ENCODE data around the gene FCRL3. TPM values are rescaled to one million over a fixed set of nuclear protein-coding genes. Genes with fewer than 3 reads are reported as not detected.

FCRL3 gene
- total and polyA plus RNA-seq, 7 donors, result under 0.01 to 6.7 TPM; not detected in 5

DNA sequence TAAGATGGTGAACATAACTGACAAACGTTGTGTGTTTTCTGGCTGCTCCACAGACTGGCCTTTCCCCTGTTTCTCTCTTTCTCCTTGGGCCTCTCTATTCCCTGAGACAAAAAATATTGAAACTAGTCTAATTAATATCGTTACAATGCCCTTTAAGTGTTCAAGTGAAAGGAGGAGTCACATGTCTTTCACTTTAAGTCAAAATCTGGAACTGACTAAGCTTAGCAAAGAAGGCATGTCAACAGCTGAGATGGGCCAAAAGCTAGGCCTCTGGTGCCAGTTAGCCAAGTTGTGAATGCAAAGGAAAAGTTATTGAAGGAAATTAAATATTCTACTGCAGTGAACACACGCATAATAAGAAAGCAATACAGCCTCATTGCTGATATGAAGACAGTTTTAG lies 32.2 kb upstream of the FCRL3 start:
- no peak for TF ChIP-seq CTCF (IDR thresholded peaks at IDR 0.05)
- TF ChIP-seq EP300 (IDR thresholded peaks at IDR 0.05), result no peak
- no peak for TF ChIP-seq POLR2A (IDR thresholded peaks at IDR 0.05)
- TF ChIP-seq POLR2AphosphoS5 (IDR thresholded peaks at IDR 0.05), result no peak
- WGBS, 2 donors, result 70 to 76% methylated on average over 3 of the region's 3 CpGs

DNA sequence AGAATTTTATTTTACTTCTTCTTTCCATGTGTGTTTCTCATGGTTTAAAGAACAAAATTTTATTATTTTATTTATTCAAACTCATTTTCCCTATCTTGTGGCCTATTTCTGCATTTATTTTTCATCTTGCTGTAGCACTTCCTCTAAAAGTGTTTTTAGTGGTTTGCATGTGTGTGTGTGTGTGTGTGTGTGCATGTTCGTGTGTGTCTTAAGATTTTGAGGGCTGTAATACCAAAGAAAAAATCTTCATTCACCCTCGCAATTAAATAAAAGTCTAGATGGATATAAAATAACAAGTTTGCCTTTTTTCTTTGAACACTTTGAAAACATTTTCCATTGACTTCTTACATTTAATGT lies 24.6 kb upstream of the FCRL3 start:
- intact Hi-C loops (cut with DNase I), result no loop called here
- TF ChIP-seq POLR2AphosphoS5 (IDR thresholded peaks at IDR 0.05) (no peak), CTCF (IDR thresholded peaks at IDR 0.05) (no peak), EP300 (IDR thresholded peaks at IDR 0.05) (no peak), POLR2A (IDR thresholded peaks at IDR 0.05) (no peak)
- 47 to 66% methylated on average over 2 of the region's 2 CpGs for WGBS, 2 donors

More for the DNA sequence above, 32.2 kb upstream of the FCRL3 start:
- no peak for DNase-seq
- Histone ChIP-seq H3K27ac (no peak overlapping the region), H3K36me3 (no peaks in the 10 kb centered on the region), H3K4me1 (no peaks in the 10 kb centered on the region), H3K27me3 (no peaks in the 10 kb centered on the region), H3K9me3 (peaks cover 0 to 3% (median 0%) of the 10 kb centered on the region in 4 donors), H3K4me3 (no peak overlapping the region)
- intact Hi-C loops (cut with DNase I), result no loop called here

DNA sequence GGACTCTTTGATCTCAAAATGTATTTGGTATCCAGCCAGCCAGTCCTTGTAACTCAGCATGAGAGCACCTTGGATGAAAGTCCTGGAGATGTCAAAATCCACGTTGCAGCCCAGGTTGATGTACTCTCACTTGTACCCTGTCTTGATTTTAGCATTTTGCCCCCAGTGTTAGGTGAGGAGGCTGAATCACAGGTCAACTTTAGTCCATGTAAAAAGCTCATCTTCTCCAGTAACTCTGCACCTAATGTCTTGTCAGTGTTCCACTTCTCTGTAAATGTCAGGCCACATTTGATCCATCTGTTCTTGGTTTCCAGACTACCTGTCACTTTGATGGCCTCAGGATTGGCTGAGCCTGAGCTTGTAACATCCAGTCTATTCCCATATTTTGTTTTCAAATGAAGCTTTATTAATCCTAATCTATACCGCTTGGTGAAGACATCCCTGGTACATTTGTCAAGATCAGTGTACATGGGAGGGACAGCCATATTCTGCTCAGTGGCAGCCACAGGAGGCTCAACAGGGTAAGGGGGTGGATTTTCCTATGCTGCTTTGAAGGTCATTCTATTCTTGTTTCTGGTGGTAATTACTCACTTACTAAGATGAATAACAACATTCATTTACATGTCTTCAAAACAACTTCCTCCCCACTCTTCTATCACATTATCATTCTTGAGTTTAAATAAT lies 24.1 kb upstream of the FCRL3 start:
- no peaks in the 10 kb centered on the region for H3K27me3 ChIP-seq
- H3K36me3 ChIP-seq, result no peaks in the 10 kb centered on the region
- TF ChIP-seq POLR2AphosphoS5 (IDR thresholded peaks at IDR 0.05) (no peak), CTCF (IDR thresholded peaks at IDR 0.05) (no peak)
- intact Hi-C loops (cut with DNase I), result no loop called here
- DNase-seq, result no peak
- WGBS, 2 donors, result 71 to 78% methylated on average over 2 of the region's 2 CpGs
- peaks cover 0 to 4% (median 3%) of the 10 kb centered on the region in 4 donors for H3K9me3 ChIP-seq
- no peak overlapping the region for H3K27ac ChIP-seq
- H3K4me3 ChIP-seq, result no peak overlapping the region
- H3K4me1 ChIP-seq, result no peaks in the 10 kb centered on the region

More for the DNA sequence above, 24.6 kb upstream of the FCRL3 start:
- Histone ChIP-seq H3K4me3 (no peak overlapping the region), H3K36me3 (no peaks in the 10 kb centered on the region), H3K4me1 (no peaks in the 10 kb centered on the region), H3K27ac (no peak overlapping the region), H3K9me3 (peaks cover 0 to 4% (median 3%) of the 10 kb centered on the region in 4 donors), H3K27me3 (no peaks in the 10 kb centered on the region)
- DNase-seq, result no peak

- no peak for TF ChIP-seq POLR2A (IDR thresholded peaks at IDR 0.05)
- no peak for TF ChIP-seq EP300 (IDR thresholded peaks at IDR 0.05)
- no peak for TF ChIP-seq POLR2AphosphoS5 (IDR thresholded peaks at IDR 0.05)
- no peak for TF ChIP-seq CTCF (IDR thresholded peaks at IDR 0.05)
- H3K27ac ChIP-seq, result no peak overlapping the region
- 80 to 86% methylated on average over 2 of the region's 2 CpGs for WGBS, 2 donors
- H3K27me3 ChIP-seq, result no peaks in the 10 kb centered on the region
- no peak overlapping the region for H3K4me3 ChIP-seq
- intact Hi-C loops (cut with DNase I), result no loop called here
- peaks cover 0 to 4% (median 3%) of the 10 kb centered on the region in 4 donors for H3K9me3 ChIP-seq
- H3K4me1 ChIP-seq, result no peaks in the 10 kb centered on the region
- DNase-seq, result no peak
- no peaks in the 10 kb centered on the region for H3K36me3 ChIP-seq
Measured at GRCh38 chr1:157723157-157723556, 22.6 kb upstream of the FCRL3 start.

GRCh38 chr1:157721985-157722384 lies 21.4 kb upstream of the FCRL3 start:
- Histone ChIP-seq H3K4me1 (no peaks in the 10 kb centered on the region), H3K27me3 (no peaks in the 10 kb centered on the region)
- intact Hi-C loops (cut with DNase I), result no loop called here

More at GRCh38 chr1:157721985-157722384, 21.4 kb upstream of the FCRL3 start:
- Histone ChIP-seq H3K36me3 (no peaks in the 10 kb centered on the region), H3K27ac (no peak overlapping the region), H3K9me3 (peaks cover 0 to 4% (median 1%) of the 10 kb centered on the region in 4 donors), H3K4me3 (no peak overlapping the region)
- 86 to 98% methylated on average over 1 of the region's 1 CpG for WGBS, 2 donors
- TF ChIP-seq POLR2AphosphoS5 (IDR thresholded peaks at IDR 0.05), result no peak
- TF ChIP-seq CTCF (IDR thresholded peaks at IDR 0.05), result no peak
- no peak for TF ChIP-seq EP300 (IDR thresholded peaks at IDR 0.05)
- no peak for TF ChIP-seq POLR2A (IDR thresholded peaks at IDR 0.05)
- no peak for DNase-seq

All from sigmoid colon (tissue), 7 donors.